Non-pigmented ciliary epithelial cell (primary cell): ENCODE results near the gene MATCAP1.

ENCODE experiments used
- DNase-seq: peaks from one replicate; pipeline ENCODE4 v3.0.0-alpha.2; 2010; ENCODE audit warnings: low read depth

MATCAP1 gene

DNA sequence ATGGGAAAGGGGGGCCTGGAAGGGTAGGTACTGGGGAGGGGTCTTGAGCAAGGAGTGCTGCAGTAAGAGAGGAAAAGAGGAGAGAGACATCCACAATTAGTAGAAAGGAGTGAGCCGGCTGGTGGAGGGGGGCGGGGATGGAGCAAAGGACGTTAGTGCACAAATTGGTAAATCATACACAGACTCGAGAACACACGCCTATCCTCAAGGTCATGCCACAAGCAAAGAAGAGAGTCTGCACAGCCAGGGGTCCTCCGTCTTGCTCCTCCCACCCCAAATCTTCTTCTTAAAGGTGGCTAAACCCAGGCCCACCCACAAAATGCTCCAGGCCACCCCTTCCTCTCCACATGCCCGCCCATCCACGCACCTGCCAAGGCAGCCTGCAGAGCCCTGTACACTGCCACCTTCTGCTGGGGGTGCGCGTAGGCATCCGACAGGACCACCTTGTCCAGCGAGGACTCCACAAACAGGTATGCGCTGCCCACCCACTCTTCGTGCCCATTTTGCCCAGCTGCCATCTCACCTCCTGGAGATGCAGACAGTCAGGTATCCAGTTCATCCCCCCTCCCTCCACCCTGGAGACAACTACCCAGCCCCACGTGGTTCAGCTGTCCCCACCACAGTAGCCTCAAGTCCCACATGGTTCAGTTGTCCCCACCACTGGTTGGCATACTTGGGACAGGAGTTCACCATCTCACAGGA lies 27.5 kb downstream of the MATCAP1 start:
- no peak for DNase-seq

GRCh38 chr16:67155295-67156142 lies 28.2 kb downstream of the MATCAP1 start:
- DNase-seq: no peak

- DNase-seq: no peak
These were observed 29.0 kb downstream of the MATCAP1 start for GRCh38 chr16:67154578-67155294.

DNA sequence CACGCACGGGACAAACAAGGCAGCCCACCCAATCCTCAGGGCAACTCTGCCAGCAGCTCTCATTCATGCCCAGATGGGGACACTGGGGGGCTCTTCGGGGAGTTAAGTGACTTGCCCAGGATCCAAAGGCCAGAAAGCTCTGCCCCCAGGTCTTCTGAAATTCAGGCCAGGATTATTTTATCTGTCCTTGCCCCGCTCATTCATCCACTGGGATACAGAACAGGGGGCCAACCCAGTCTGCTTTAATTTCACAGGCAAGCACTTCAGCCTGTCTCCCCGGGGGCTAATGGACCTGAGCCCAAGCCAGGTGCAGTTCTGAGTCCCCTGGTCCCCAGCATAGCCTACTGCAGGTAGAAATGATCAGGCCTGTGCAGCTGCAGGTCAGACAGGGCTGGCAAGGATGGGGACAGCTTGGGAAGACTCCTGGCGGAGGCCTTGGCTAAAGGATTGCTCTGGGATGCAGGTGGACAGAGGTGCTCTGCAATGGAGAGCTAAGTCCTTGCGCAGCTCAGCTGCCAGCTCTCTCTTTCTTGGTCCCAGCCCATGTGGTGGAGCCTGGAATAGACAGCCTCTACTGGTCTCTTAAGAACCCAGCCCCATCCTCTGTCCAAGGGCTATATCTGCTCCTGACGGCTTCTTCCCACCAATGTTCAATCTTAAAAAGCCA lies 32.2 kb downstream of the MATCAP1 start:
- no peak for DNase-seq

DNA sequence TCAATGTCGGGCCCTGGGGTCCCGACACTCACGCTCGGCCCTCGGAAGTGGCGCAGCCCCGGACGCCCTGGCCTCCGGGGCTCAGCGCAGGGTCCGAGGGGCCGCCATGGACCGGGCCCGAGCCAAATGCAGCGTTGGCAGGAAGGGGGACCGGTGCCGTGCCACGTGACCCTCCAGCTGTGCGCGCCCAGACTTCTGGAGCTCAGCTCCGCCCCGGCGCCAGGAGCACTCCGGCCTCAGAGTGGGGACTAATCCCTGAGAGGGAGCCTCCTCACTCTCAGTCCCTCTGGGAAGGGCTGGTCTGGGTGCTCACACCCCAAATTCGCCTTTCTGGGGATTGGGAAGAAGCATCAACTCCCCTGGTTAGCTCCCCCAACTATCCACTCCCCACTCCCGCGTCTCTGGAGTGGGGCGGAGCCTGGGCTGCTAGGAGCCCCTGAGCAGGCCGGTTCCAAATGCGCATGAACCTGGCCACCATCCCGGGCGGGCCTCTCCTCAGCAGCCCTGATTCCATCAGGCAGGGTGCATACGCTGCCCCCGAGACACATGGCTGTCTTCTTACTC lies 32.8 kb downstream of the MATCAP1 start, which contains the start of gene B3GNT9:
Gene B3GNT9 (minus strand): TSS at position 166 of the 564 bp plus-strand sequence. CDS start 513 bp downstream, outside the sequence.
- DNase-seq: no peak

- no peak for DNase-seq
These were observed 33.5 kb downstream of the MATCAP1 start for GRCh38 chr16:67150047-67150832.

- DNase-seq: no peak
These were observed 34.3 kb downstream of the MATCAP1 start for GRCh38 chr16:67149276-67150046.

- DNase-seq: no peak
These were observed 35.0 kb downstream of the MATCAP1 start for GRCh38 chr16:67148656-67149275.

DNA sequence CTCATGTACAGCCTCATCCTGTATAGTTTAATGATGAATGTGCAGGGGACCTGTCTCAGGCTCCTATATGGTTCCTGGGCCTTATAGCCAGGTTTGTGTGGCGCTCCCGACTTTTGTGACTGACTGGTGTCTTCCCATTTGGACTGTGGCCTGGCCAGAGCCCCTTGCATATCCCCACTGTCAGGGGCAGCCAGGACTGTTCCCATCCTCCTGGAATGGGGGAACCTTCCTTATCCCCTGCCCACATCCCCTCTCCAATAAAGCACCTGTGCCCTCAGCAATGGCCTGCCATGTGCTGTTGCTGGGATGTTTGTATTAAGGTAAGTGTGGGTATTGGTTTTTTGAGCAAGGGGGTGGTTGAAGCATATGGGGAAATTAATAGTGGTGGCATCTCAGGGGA lies 35.5 kb downstream of the MATCAP1 start:
- no peak for DNase-seq

DNA sequence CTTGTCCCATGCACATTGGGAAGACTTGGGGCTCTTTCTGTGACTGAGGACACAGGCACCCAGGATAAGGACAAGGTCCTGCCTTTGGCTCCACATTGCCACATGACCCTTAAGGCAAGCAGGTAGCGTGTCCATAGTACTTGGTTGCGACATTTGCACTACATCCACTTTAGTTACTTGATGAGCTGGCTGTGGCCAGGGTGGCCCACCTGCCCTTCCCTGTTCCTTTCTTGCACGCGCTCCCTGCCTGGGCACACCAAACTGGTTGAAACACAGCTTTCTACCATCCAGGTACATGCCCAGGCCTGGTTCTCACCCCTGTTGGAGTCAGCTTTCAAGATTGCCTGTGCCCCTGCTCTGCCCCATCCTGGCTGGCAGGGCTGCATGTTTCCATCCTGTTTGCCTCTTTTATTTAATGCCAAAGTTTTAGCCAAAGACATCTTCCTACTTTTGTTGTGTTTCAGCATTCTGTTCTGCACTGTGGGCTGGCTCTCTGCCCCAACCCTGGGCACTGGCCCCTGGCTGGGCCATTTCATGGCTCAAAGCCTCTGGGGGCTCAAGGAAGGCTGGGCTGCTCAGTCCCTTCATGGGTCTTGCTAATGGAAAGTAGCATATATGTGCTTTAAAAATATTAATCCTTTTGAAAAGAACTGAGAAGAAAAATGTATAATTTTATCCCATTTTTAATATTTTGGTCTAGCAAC lies 36.2 kb downstream of the MATCAP1 start:
- no peak for DNase-seq

GRCh38 chr16:67146523-67147357 lies 37.0 kb downstream of the MATCAP1 start:
- DNase-seq: no peak

DNA sequence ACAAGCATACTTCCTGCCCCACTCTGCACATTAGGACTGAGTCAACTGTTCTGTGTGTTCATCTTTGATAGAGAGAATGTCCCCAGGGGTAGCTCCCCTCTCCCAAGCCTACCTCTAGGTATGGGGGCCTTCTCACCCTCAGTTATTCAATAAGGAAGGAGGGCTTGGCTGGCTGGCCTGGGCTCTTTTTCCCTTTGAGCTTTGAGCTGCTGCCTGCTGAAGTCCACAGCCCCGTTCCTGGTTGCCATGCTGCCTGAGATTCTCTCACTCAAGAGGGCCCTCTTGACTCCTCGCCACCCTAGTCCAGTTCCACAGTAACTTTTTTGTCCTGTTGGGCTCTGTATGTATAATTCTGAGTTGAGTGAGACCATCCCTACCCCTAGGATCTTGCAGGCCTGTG lies 38.0 kb downstream of the MATCAP1 start:
- no peak for DNase-seq

DNA sequence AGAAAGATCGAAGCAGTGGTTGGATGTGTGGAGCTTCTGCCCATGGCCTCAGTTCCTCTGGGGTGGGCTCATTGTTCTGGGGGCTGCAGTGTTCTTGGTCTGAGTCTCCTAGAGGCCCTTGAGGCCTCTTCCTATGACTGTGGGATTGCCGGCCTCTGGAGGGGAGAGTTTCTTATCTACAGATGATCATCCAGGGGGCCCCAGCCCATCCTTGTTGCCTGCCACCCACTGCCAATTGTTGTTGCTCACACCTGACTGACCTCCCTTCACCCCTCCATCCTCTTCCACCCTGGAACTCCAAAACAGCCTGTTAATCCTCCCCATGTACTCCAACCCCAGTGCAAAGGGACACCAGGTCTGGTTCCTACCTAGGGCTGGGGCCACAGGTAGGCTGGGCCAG lies 38.8 kb downstream of the MATCAP1 start:
- no peak for DNase-seq

DNA sequence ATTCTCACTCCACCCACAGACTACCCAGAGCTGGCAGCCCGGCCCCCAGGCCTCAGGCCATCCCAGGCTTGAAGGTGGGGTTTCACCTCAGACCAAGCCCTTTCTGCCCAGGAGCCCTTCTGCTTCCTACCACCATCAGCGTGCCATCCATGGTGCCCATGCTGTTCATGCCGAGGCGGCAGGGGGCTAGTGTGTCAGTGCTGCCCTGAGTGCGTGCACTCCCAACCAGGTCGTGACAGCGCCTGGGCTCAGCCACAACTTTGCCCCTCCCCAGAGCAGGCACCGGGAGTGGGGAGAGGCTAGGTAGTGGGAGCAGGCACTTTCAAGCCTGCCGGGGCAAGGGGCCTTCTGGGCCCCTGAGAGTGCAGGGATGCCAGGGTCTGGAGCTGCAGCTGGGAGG lies 41.4 kb downstream of the MATCAP1 start:
- no peak for DNase-seq

- no peak for DNase-seq
These were observed 42.4 kb downstream of the MATCAP1 start for GRCh38 chr16:67141391-67141790.

DNA sequence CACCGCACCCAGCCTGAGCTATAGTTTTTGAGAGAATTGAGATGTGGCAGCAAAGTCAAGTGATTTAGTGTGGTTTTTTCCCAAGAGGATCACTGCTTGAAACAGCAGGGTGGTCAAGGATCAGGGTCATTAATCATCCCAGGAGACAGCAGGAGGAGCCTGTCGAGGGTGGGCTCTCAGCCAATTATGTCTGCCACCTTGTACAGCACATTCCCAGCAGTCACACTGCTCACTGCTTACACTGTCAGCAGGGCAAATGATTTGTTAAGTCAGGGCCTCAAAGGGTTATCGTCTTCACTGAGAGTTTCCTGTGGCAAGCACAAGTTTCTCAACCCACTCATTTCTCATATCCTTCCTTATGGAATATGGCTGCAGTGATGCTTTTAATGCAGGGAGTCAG lies 46.2 kb downstream of the MATCAP1 start:
- no peak for DNase-seq

DNA sequence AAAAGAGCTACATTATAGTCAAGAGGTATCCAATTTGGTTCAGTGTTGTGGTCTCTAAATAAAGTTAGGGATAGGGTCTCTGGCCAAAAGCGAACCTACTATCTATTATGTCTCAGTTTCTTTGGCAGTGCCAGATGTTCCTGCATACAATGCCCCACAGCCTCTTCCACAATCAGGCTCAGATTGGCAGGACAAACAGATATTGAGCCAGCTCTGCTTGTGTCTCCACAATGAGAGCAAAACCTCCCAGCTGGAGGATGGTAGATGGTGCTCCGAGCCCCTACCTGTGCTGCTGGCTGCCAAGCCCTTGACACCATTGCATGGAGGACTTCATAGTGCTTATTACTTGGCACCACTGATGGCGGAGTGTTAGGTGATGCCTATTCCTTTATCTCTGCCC lies 54.3 kb downstream of the MATCAP1 start:
- no peak for DNase-seq

DNA sequence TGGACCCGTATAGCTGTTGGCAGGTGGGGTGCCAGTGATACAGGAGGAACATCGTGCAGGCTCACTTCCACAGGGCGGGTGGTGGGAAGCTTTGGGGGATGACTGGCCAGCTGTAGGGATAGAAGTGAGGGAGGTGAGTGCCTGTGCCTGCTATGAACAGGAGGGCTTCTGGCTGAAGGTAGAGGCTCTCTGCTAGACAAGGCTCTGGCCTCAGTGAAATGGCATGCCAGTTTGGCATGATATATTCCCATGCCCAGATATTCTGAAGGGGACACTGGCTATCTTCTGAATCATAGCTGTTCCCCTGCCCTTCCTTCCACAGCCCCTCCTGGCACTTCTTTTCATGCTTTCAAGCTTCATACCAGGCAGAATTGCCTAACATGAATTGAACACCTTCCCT lies 54.9 kb downstream of the MATCAP1 start:
- DNase-seq: no peak
